GM23338 (cell line): ENCODE results near the gene SLC39A7. TPM values are rescaled to one million over a fixed set of nuclear protein-coding genes. Genes with fewer than 3 reads are reported as not detected.
A peak's percentile ranks its signal among the peaks of the same experiment; 100 is the strongest.

Experiments
- ATAC-seq: fragments of 200-7000 bp; cut with Tn5 transposase; 3 replicates; pipeline ENCODE4 v1.9.1; 2020
- DNase-seq: peaks from one replicate; pipeline ENCODE4 v3.0.0-alpha.2; 2015; ENCODE audit warnings: low spot score
- H2AFZ ChIP-seq: fragments of 200-600 bp; sonication (generic); 2 replicates; pipeline ENCODE4 v1.8.0; 2016; ENCODE audit warnings: antibody characterized with exemption, mild to moderate bottlenecking, moderate library complexity
- H3F3A ChIP-seq: fragments of 200-600 bp; sonication (generic); replicated peaks from 2 replicates; pipeline ENCODE4 v1.8.0; 2017; ENCODE audit warnings: antibody characterized with exemption, mixed run types, low read depth
- H3K27ac ChIP-seq: fragments of 200-600 bp; sonication (generic); 2 replicates; pipeline ENCODE4 v1.6.1; 2016; ENCODE audit warnings: low read depth
- H3K27me3 ChIP-seq: fragments of 200-600 bp; sonication (generic); 2 replicates; pipeline ENCODE4 v1.8.0; 2016; ENCODE audit warnings: mild to moderate bottlenecking, mixed run types, moderate library complexity; ENCODE audit not compliant: insufficient read depth
- H3K36me3 ChIP-seq: fragments of 200-600 bp; sonication (generic); 2 replicates; pipeline ENCODE4 v1.8.0; 2016; ENCODE audit warnings: mild to moderate bottlenecking; ENCODE audit not compliant: insufficient read depth
- H3K4me1 ChIP-seq: fragments of 200-600 bp; sonication (generic); 2 replicates; pipeline ENCODE4 v1.8.0; 2016; ENCODE audit warnings: mild to moderate bottlenecking, moderate library complexity; ENCODE audit not compliant: insufficient read depth
- H3K4me2 ChIP-seq: fragments of 200-600 bp; sonication (generic); 2 replicates; pipeline ENCODE4 v1.7.1; 2017; ENCODE audit warnings: mixed run types
- H3K4me3 ChIP-seq: fragments of 200-600 bp; sonication (generic); 2 replicates; pipeline ENCODE4 v1.6.1; 2016; ENCODE audit warnings: mixed run types
- H3K79me2 ChIP-seq: fragments of 200-600 bp; sonication (generic); replicated peaks from 2 replicates; pipeline ENCODE4 v1.8.0; 2017; ENCODE audit warnings: mild to moderate bottlenecking; ENCODE audit not compliant: insufficient read depth
- H3K9me2 ChIP-seq: fragments of 200-600 bp; sonication (generic); 2 replicates; pipeline ENCODE4 v1.8.0; 2017; ENCODE audit not compliant: insufficient read depth
- H4K20me1 ChIP-seq: fragments of 200-600 bp; sonication (generic); replicated peaks from 2 replicates; pipeline ENCODE4 v1.8.0; 2017; ENCODE audit warnings: mild to moderate bottlenecking; ENCODE audit not compliant: insufficient read depth
- H3K27ac Mint-ChIP-seq: 2 replicates; pipeline ENCODE4 v1.8.0; 2020; ENCODE audit warnings: inconsistent platforms, mild to moderate bottlenecking, moderate library complexity, mixed read lengths
- H3K27me3 Mint-ChIP-seq: 3 replicates; pipeline ENCODE4 v1.8.0; 2022; ENCODE audit warnings: low read depth, mild to moderate bottlenecking, moderate library complexity, mixed read lengths, inconsistent platforms; ENCODE audit not compliant: insufficient read depth, poor library complexity
- H3K36me3 Mint-ChIP-seq: 3 replicates; pipeline ENCODE4 v1.8.0; 2021; ENCODE audit warnings: low read depth, mild to moderate bottlenecking, inconsistent platforms, moderate library complexity, mixed read lengths
- H3K4me1 Mint-ChIP-seq: 3 replicates; pipeline ENCODE4 v1.8.0; 2020; ENCODE audit warnings: mild to moderate bottlenecking, inconsistent platforms, mixed read lengths
- H3K4me3 Mint-ChIP-seq: 3 replicates; pipeline ENCODE4 v1.8.0; 2021; ENCODE audit warnings: moderate library complexity, mild to moderate bottlenecking, inconsistent platforms, mixed read lengths
- H3K9me3 Mint-ChIP-seq: 3 replicates; pipeline ENCODE4 v1.8.0; 2020; ENCODE audit warnings: moderate library complexity, mild to moderate bottlenecking, inconsistent platforms, mixed read lengths
- CREB1 ChIP-seq: fragments of 250-450 bp; sonication (Bioruptor Pico); IDR thresholded peaks from 2 replicates; pipeline ENCODE4 v1.5.0; 2020; ENCODE audit warnings: low read depth, mild to moderate bottlenecking, moderate library complexity
- CTCF ChIP-seq, 2 experiments: fragments of 200-600 bp in 1 of 2; sonication (generic) in 1 of 2; conservative IDR thresholded peaks; 2 replicates each; pipeline versions ENCODE4 v1.5.1 to v1.6.1; 2016 to 2017; ENCODE audit warnings: antibody characterized with exemption in 2 of 2, low read depth in 2 of 2, mild to moderate bottlenecking in 2 of 2, moderate library complexity in 1 of 2
- ETS1 ChIP-seq: IDR thresholded peaks from 2 replicates; pipeline ENCODE4 v1.6.1; 2016; ENCODE audit warnings: antibody characterized with exemption
- EZH2 ChIP-seq: fragments of 200-600 bp; sonication (generic); IDR thresholded peaks from one replicate; pipeline ENCODE4 v1.8.0; 2017; ENCODE audit warnings: antibody characterized with exemption, mild to moderate bottlenecking, low read depth; ENCODE audit not compliant: unreplicated experiment
- EZH2phosphoT487 ChIP-seq: fragments of 200-600 bp; sonication (generic); IDR thresholded peaks from one replicate; pipeline ENCODE4 v1.8.1; 2018; ENCODE audit warnings: antibody characterized with exemption; ENCODE audit not compliant: unreplicated experiment
- JUNB ChIP-seq: IDR thresholded peaks from one replicate; pipeline ENCODE4 v1.6.1; 2016; ENCODE audit warnings: antibody characterized with exemption; ENCODE audit not compliant: unreplicated experiment
- POLR2AphosphoS5 ChIP-seq: IDR thresholded peaks from 2 replicates; pipeline ENCODE4 v1.6.1; 2016; ENCODE audit warnings: antibody characterized with exemption, low read depth
- REST ChIP-seq: IDR thresholded peaks from one replicate; pipeline ENCODE4 v1.6.1; 2018; ENCODE audit warnings: antibody characterized with exemption; ENCODE audit not compliant: unreplicated experiment
- STAT1 ChIP-seq: IDR thresholded peaks from one replicate; pipeline ENCODE4 v1.6.1; 2016; ENCODE audit warnings: antibody characterized with exemption; ENCODE audit not compliant: unreplicated experiment
- ZNF114 ChIP-seq: fragments of 250-450 bp; sonication (Bioruptor Pico); IDR thresholded peaks from 2 replicates; pipeline ENCODE4 v1.5.0; 2020; ENCODE audit warnings: mild to moderate bottlenecking, moderate library complexity
- ZNF331 ChIP-seq: fragments of 250-450 bp; sonication (Bioruptor Pico); IDR thresholded peaks from 2 replicates; pipeline ENCODE4 v1.5.0; 2020; ENCODE audit warnings: low read depth, mild to moderate bottlenecking, moderate library complexity
- ZNF462 ChIP-seq: fragments of 250-450 bp; sonication (Bioruptor Pico); IDR thresholded peaks from 2 replicates; pipeline ENCODE4 v1.5.0; 2020; ENCODE audit warnings: mild to moderate bottlenecking, moderate library complexity
- polyA plus RNA-seq: library from polyadenylated mRNA; unstranded; fragments of >200 nt; fragmentation: Nextera tagmentation; extraction: Ambion mirVana; gene quantifications from 2 replicates; pipeline ENCODE4 v1.2.1, GENCODE V29; 2016
- total RNA-seq: library from RNA; depleted of rRNA; stranded (reverse); fragments of >200 nt; shearing (Covaris generic); gene quantifications from 2 replicates; pipeline ENCODE4 v1.2.3, GENCODE V29; 2014

The SLC39A7 gene
- total and polyA plus RNA-seq, 2 experiments from 2014 or later: 9.0 to 75.9 TPM

- Histone ChIP-seq H3F3A (peaks cover 37% of the 10 kb centered on the region), H3K27ac (no peak overlapping the region), H3K27me3 (peaks cover 20% of the 10 kb centered on the region), H2AFZ (no peak overlapping the region), H3K36me3 (peaks cover 11% of the 10 kb centered on the region; the same call in 1 of the 2 replicates), H4K20me1 (peaks cover 25% of the 10 kb centered on the region), H3K9me2 (no peaks in the 10 kb centered on the region), H3K79me2 (peaks cover 23% of the 10 kb centered on the region), H3K4me3 (peak overlapping the region; percentile 93), H3K4me1 (peaks cover 25% of the 10 kb centered on the region), H3K4me2 (peak overlapping the region; percentile 98)
- Mint-ChIP-seq H3K4me3 (peak overlapping the region; percentile 100), H3K9me3 (no peaks in the 10 kb centered on the region; the same call in 1 of the 3 replicates), H3K27me3 (peaks cover 36% of the 10 kb centered on the region), H3K27ac (no peak overlapping the region), H3K36me3 (peaks cover 26% of the 10 kb centered on the region), H3K4me1 (peaks cover 75% of the 10 kb centered on the region)
- ATAC-seq: no peak
- TF ChIP-seq CREB1 (no peak), ZNF114 (CRISPR knock-in tag) (no peak), POLR2AphosphoS5 (no peak), ZNF462 (CRISPR knock-in tag) (no peak), EZH2phosphoT487 (no peak), JUNB (no peak), EZH2 (no peak), REST (no peak), ETS1 (no peak), ZNF331 (CRISPR knock-in tag) (no peak), CTCF (conservative IDR thresholded peaks at IDR 0.05; ENCODE audit: low read depth in 2 of 2) (no peak), STAT1 (no peak)
- no peak for DNase-seq
These were observed 1.3 kb downstream of the SLC39A7 start for GRCh38 chr6:33201935-33202334.
